ENCODE measurements around the gene RBM19.

RBM19 gene

DNA sequence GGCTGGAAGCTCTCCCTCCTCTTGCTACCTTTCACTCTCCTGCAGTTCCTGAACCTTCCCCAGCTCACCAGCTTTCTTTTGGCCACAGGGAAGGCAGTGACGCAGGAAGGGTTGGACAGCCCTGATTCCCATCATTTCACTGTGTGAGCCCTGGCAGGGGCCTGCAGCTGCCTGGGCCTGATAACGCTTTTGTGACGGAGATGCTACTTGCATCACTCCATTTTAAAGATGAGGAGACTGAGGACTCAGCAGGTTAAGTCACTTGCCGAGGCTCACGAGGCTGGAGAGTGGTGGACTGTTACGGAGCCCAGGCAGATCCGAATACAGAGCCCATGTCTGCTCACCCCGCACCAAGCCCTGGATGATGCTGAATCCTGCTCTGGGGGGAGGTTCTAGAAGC is 145.3 kb downstream of the RBM19 start:
- DNase-seq (ENCODE audit: extremely low read depth, low read depth) = no peak
- TF ChIP-seq, protein P1, sequence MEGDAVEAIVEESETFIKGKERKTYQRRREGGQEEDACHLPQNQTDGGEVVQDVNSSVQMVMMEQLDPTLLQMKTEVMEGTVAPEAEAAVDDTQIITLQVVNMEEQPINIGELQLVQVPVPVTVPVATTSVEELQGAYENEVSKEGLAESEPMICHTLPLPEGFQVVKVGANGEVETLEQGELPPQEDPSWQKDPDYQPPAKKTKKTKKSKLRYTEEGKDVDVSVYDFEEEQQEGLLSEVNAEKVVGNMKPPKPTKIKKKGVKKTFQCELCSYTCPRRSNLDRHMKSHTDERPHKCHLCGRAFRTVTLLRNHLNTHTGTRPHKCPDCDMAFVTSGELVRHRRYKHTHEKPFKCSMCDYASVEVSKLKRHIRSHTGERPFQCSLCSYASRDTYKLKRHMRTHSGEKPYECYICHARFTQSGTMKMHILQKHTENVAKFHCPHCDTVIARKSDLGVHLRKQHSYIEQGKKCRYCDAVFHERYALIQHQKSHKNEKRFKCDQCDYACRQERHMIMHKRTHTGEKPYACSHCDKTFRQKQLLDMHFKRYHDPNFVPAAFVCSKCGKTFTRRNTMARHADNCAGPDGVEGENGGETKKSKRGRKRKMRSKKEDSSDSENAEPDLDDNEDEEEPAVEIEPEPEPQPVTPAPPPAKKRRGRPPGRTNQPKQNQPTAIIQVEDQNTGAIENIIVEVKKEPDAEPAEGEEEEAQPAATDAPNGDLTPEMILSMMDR (IDR thresholded peaks at IDR 0.05; ENCODE audit: low read depth, low read length) = no peak

DNA sequence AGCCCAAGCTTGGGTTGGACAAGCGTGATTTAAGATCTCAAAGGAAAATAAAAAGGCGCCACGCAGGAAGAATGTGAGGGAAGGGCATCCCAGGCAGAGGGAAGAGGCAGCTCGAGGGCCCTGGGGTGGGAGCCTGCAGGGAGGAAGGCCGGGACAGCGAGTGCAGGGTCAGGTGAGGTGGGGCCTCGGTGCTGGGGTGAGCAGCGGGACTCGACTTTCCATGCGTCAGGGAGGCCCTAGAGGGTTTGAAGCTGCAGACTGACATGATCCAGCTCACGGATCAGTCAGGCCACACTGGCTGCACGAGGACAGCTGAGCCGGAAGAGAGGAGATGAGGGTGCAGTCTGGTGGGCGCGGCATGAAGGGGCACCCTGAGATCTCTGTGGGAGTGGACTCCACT is 145.8 kb downstream of the RBM19 start:
- TF ChIP-seq, protein P1 (IDR thresholded peaks at IDR 0.05; ENCODE audit: low read depth, low read length) = no peak
- no peak for DNase-seq (ENCODE audit: extremely low read depth, low read depth)

DNA sequence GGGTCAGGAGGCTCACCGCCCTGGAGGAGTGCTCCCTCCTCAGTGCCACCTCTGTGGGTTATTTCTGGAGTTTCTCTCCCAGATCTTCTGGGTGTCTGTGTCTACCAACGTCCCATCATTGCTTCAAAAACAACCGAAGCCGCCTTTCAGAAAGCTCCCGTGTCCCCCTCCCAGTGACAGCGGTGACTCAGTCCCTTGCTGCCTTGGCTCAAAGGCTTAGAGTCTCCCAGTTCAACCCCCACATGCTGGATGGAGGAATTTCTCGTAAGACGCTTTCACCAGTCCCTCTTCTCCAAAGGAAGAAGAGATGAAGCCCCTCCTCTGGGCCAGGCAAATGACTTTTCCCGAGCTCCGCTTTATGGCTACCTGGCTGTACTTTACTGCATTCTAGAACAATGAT is 146.6 kb downstream of the RBM19 start:
- TF ChIP-seq, protein P1 (IDR thresholded peaks at IDR 0.05; ENCODE audit: low read depth, low read length) = no peak
- DNase-seq (ENCODE audit: extremely low read depth, low read depth) = no peak

DNA sequence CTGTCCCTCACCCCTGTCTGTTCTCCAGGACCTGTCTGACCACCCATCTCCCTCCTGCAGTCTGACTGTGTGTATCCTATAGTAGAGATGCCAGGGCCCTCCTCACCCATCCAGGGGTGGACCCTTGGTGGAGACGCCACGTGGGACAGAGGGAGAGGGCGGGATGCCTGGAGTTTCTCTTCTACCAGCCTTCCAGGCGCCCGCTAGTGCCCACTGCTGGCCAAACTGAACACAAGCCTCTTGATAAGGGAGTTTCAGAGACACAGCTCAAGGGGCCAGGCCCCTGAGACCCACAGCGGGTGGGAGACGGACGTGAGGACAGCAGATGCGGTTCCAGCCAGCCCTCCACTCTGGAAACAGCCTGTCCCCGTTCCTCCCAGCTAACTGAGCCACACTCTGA is 147.3 kb downstream of the RBM19 start:
- TF ChIP-seq, protein P1 (IDR thresholded peaks at IDR 0.05; ENCODE audit: low read depth, low read length) = peak; percentile 26
- DNase-seq (ENCODE audit: extremely low read depth, low read depth) = no peak

DNA sequence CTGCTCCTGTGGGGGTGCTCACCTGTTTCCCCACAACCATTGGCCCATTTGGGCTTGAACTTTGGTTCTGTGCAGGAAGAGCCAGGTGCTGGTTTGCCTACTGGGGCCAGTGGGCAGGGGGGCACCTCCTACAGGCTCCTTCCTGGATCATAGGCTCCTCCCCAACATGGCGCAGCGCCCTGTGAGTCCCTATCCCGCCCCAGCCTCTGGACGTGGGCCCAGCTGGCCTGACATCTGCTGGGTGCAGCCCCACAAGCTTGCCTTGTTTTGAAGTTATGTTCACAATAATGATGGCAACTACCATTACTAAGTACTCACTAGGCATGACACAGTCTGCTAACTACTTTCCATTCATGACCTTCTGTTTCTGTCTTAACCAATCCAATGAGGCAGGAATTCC is 147.8 kb downstream of the RBM19 start:
- TF ChIP-seq, protein P1 (IDR thresholded peaks at IDR 0.05; ENCODE audit: low read depth, low read length) = no peak

DNA sequence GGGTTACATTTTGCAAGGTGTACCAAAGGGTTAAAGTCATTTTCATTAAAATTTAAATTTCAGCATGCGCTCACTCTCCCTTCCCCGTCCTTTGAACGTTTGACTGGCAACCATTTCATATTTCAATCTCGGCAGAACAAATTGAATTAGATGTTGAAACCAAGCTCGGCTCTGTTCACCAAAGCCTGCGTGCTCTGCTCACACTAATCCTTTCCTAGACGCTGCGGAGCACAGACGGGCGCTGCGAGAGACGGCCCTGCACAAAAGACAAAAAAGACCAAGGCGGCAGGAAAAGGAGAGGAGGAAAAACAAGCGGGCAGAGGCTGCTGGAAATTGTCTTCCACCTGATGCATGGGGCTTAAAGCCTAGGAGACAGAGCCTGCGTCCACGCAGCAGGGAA is 149.3 kb downstream of the RBM19 start:
- TF ChIP-seq, protein P1 (IDR thresholded peaks at IDR 0.05; ENCODE audit: low read depth, low read length) = no peak
- no peak for DNase-seq (ENCODE audit: extremely low read depth, low read depth)

More for the DNA sequence above, 147.8 kb downstream of the RBM19 start:
- DNase-seq (ENCODE audit: extremely low read depth, low read depth) = no peak

DNA sequence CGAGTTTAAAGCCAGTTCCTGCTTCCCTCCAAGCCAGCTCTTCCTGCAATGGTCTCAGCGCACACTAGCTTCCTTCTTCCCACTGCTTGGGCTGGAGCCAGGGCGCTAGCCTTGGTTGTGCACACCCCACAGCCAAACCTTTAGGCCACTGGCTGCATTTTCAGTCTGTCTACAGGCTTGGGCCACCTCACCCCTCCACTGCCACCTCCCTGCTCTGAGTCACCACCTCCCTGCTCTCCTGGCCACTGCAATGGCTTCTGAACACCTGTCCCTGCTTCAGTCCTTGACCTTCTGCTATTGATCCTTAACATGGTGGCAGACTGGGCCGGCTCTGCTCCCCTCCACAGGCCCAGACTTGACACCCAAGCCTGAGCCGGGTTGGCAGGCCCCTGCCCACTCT is 151.1 kb downstream of the RBM19 start:
- no peak for DNase-seq (ENCODE audit: extremely low read depth, low read depth)
- TF ChIP-seq, protein P1 (IDR thresholded peaks at IDR 0.05; ENCODE audit: low read depth, low read length) = no peak

Data from AG09319 (cell line).